Transverse colon (tissue), 4 donors: Measurements from ENCODE around the gene PHF12. TPM values are rescaled to one million over a fixed set of nuclear protein-coding genes. Genes with fewer than 3 reads are reported as not detected.
"Not testable (repeated sequence)": the region's sequence is repeated elsewhere in the genome, so short reads cannot be mapped to it uniquely, and the experiment has no call there.

Experiments used
- DNase-seq: peaks from one replicate; pipeline ENCODE4 v3.0.0-alpha.2; 2019
- H3K27ac ChIP-seq, 4 donors: fragments of 200-600 bp; sonication (generic); 2 replicates each; pipeline ENCODE4 v1.5.1; 2016 to 2018; ENCODE audit warnings: inconsistent platforms in 4 of 4
- H3K27me3 ChIP-seq: fragments of 200-600 bp; sonication (generic); 2 replicates; pipeline ENCODE4 v1.5.1; 2017; ENCODE audit warnings: inconsistent platforms
- H3K36me3 ChIP-seq, 4 donors: fragments of 200-600 bp; sonication (generic); 2 replicates each; pipeline ENCODE4 v1.5.1; 2017 to 2019; ENCODE audit warnings: inconsistent platforms in 4 of 4
- H3K4me1 ChIP-seq, 4 donors: fragments of 200-600 bp; sonication (generic); 2 replicates each; pipeline ENCODE4 v1.5.1; 2017 to 2020; ENCODE audit warnings: inconsistent platforms in 4 of 4
- H3K4me3 ChIP-seq, 4 donors: fragments of 200-600 bp; sonication (generic); 1 replicate in 1 of 4; 2 replicates in 3 of 4; pipeline versions ENCODE4 v1.5.1 to v1.6.1; 2017 to 2019; ENCODE audit warnings: inconsistent platforms in 4 of 4
- H3K9me3 ChIP-seq, 2 donors: fragments of 200-600 bp; sonication (generic); 2 replicates each; pipeline ENCODE4 v1.5.1; 2017 to 2019; ENCODE audit warnings: inconsistent platforms in 2 of 2
- EP300 ChIP-seq: sonication (generic); formaldehyde crosslinking; IDR thresholded peaks from one replicate; pipeline ENCODE4 v1.6.1; 2017; ENCODE audit warnings: antibody characterized with exemption, low read depth
- POLR2A ChIP-seq: fragments of 450-650 bp; IDR thresholded peaks from one replicate; pipeline ENCODE4 v1.6.1; 2016; ENCODE audit warnings: antibody characterized with exemption, mild to moderate bottlenecking, moderate library complexity
- POLR2AphosphoS5 ChIP-seq, 3 donors: sonication (generic); formaldehyde crosslinking; IDR thresholded peaks; one replicate each; pipeline ENCODE4 v1.6.1; 2016; ENCODE audit warnings: antibody characterized with exemption in 3 of 3
- WGBS, 2 donors: methylation state at CpG; one replicate each; pipeline ENCODE4 v1.1.5; 2018; ENCODE audit warnings: low coverage in 1 of 2; 5-methylcytosine and 5-hydroxymethylcytosine counted together
- in situ Hi-C, 4 donors: fragments of 200-750 bp; cut with MboI; loops; one replicate each; pipeline versions ENCODE4 v1.15.0 to v1.15.1; 2017; ENCODE audit warnings: low sequenced_read_pairs in 3 of 4, low pct_ligation_motif_present in 1 of 4, low pct_unique_long_range_greater_than_20kb in 1 of 4
- intact Hi-C: fragments of 100-400 bp; cut with DNase I; formaldehyde crosslinking; loops from one replicate; pipeline ENCODE4 v1.15.1; 2023; ENCODE audit warnings: low total_unique reads
- total RNA-seq, 4 donors: library from RNA; depleted of rRNA; stranded (reverse); fragments of >200 nt; gene quantifications; one replicate each; pipeline ENCODE4 v1.1.0, GENCODE V29; 2016
- TF ChIP-seq, protein P1 (sequence below), 5 experiments: fragments of 200-600 bp in 3 of 5; fragments of 450-650 bp in 2 of 5; sonication (generic) in 3 of 5; IDR thresholded peaks; 1 replicate in 2 of 5; 2 replicates in 3 of 5; pipeline ENCODE4 v1.5.1; 2016 to 2017; ENCODE audit warnings: antibody characterized with exemption in 5 of 5, inconsistent platforms in 3 of 5, mild to moderate bottlenecking in 2 of 5, moderate library complexity in 1 of 5

Gene PHF12
- total RNA-seq, 4 donors from 2014 or later, result 43.5 to 134 (median 60.5) TPM

DNA sequence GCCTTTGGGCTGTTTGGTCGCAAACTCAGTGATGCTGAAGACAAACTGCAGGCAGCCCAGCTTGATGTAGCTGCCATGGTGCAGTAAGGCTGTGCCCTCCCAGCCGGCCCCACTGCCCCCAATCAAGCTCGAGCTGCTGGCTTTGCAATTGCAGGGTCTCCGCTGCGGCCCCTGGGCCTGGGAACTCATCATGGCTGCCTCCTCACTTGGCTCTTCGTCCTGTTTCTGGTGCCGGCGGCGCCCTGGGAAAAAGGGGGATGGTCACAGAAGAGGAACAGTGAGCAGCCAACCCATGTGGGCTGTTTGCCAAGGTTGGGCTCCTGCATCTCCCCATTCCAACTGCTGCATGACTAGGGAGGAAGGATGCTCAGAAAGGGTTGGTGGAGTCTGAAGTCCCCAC lies 45.0 kb downstream of the PHF12 start:
- Histone ChIP-seq H3K9me3 (no peaks in the 10 kb centered on the region), H3K4me3 (no peak overlapping the region), H3K4me1 (peaks cover 18 to 41% (median 33%) of the 10 kb centered on the region in 4 donors), H3K36me3 (peaks cover 0 to 39% (median 15%) of the 10 kb centered on the region in 4 donors), H3K27me3 (no peaks in the 10 kb centered on the region), H3K27ac (no peak overlapping the region)
- TF ChIP-seq POLR2AphosphoS5 (IDR thresholded peaks at IDR 0.05) (no peak), EP300 (no peak), POLR2A (no peak)
- TF ChIP-seq, protein P1, sequence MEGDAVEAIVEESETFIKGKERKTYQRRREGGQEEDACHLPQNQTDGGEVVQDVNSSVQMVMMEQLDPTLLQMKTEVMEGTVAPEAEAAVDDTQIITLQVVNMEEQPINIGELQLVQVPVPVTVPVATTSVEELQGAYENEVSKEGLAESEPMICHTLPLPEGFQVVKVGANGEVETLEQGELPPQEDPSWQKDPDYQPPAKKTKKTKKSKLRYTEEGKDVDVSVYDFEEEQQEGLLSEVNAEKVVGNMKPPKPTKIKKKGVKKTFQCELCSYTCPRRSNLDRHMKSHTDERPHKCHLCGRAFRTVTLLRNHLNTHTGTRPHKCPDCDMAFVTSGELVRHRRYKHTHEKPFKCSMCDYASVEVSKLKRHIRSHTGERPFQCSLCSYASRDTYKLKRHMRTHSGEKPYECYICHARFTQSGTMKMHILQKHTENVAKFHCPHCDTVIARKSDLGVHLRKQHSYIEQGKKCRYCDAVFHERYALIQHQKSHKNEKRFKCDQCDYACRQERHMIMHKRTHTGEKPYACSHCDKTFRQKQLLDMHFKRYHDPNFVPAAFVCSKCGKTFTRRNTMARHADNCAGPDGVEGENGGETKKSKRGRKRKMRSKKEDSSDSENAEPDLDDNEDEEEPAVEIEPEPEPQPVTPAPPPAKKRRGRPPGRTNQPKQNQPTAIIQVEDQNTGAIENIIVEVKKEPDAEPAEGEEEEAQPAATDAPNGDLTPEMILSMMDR (IDR thresholded peaks at IDR 0.05), result no peak
- intact Hi-C loops, result no loop called here
- in situ Hi-C loops, result loop anchor here in 2 of 4 donors (25.0 kb wide), 1 partner anchor 144 kb away; no protein-coding TSS in a partner anchor
- 86% methylated on average over 8 of the region's 9 CpGs; no CpG with 5 or more reads in 1 of the 2 donors for WGBS, 2 donors
- no peak for DNase-seq

DNA sequence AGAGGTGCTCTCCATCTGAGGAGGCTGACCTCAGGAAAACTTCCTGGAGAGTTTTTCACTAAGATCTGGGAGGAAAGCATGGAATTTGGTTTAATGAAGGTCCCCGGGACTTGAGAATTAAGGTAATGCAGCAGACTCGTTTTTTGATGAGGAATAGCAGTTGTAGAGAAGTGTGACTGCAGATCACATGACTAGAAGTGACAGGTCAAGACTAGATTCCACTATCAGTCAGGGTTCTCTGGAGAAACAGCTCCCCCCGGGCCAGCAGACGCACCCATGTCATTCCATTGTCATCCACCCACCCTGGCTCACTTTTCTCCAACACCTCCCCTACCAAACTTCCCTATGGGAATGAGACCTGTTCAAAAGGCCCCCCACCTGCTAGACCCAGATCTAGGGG lies 46.5 kb downstream of the PHF12 start:
- Histone ChIP-seq H3K4me1 (peaks cover 18 to 42% (median 33%) of the 10 kb centered on the region in 4 donors), H3K36me3 (peaks cover 0 to 26% (median 7%) of the 10 kb centered on the region in 4 donors), H3K27ac (peak overlapping the region in 1 of 4 donors; percentile 10), H3K4me3 (no peak overlapping the region), H3K27me3 (no peaks in the 10 kb centered on the region), H3K9me3 (no peaks in the 10 kb centered on the region)
- no peak for DNase-seq
- WGBS, 2 donors, result 58 to 67% methylated on average over 2 to 4 of the region's 4 CpGs
- TF ChIP-seq POLR2AphosphoS5 (IDR thresholded peaks at IDR 0.05) (no peak), POLR2A (no peak), EP300 (no peak)
- TF ChIP-seq, protein P1 (IDR thresholded peaks at IDR 0.05), result no peak
- intact Hi-C loops, result loop anchor here (5.0 kb wide), 1 partner anchor 48 kb away; the partner anchor contains the start of gene PHF12
- in situ Hi-C loops, result loop anchor here in 2 of 4 donors (25.0 kb wide), 1 partner anchor 142 kb away; no protein-coding TSS in a partner anchor

DNA sequence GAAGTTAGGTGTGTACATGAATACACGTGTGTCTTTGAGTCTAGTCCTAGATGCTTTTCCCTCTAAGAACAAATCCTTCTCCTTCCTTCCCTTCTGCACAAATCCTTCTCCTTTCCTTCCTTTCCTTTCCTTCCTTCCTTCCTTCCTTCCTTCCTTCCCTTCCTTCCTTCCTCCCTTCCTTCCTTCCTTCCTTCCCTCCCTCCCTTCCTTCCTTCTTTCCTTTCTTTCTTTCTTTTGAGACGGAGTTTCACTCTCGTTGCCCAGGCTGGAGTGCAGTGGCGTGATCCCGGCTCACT lies 47.8 kb downstream of the PHF12 start:
- not testable (repeated sequence) for DNase-seq, H3K9me3 ChIP-seq, H3K27me3 ChIP-seq, H3K4me3 ChIP-seq
- intact Hi-C loops, result loop anchor here (5.0 kb wide), 1 partner anchor 49 kb away; the partner anchor contains the start of gene PHF12
- 50 to 64% methylated on average over 3 to 5 of the region's 5 CpGs for WGBS, 2 donors
- in situ Hi-C loops, result loop anchor here in 2 of 4 donors (25.0 kb wide), 1 partner anchor 141 kb away; no protein-coding TSS in a partner anchor
- Histone ChIP-seq H3K4me1 (peaks cover 10 to 34% (median 28%) of the 10 kb centered on the region in 4 donors), H3K27ac (peak overlapping the region; percentile 89 to 95 (median 92)), H3K36me3 (peaks cover 0 to 12% (median 4%) of the 10 kb centered on the region in 4 donors)

DNA sequence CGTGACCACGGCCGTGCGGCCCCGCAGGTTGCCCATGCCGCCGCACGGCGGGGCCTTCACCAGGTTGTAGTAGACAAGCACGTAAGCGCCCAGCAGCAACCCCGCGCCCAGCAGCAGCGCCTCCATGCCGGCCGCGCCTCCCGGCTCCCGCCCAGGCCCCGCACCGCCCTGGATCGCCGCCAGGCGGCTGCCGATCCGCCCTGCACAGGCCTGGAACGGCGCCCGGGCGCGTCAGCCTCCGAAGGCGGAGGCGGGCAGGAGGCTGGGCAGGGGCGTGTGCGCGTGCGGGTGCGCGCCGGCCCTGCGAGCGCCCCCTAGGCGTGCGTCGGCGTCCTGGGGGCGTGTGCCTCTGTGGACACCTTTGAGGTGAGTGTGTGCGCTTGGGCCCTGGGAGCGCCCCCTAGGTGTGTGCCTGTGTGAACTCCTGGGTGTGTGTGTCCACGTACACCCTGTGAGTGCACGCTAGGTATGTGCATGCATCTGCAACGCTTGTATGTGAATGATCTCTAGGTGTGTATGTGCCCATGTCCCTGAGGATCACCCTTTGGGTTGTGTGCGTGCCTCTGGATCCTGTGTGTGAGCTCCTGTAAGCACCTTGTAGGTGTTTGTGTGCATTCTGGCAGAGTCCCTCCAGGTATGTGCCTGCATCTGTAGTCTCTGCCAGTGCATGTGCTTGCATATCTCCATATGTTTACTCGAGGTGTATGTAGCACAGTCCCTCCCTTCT lies 48.3 kb downstream of the PHF12 start, which contains the start of gene DHRS13:
TSS of gene DHRS13 (minus strand) at position 261 of the 727 bp plus-strand sequence. CDS start at position 126, 135 bp downstream.
- Histone ChIP-seq H3K4me1 (peaks cover 11 to 34% (median 27%) of the 10 kb centered on the region in 4 donors), H3K27ac (peak within 1 kb of the TSS; percentile 89 to 95 (median 92)), H3K27me3 (no peaks in the 10 kb centered on the region), H3K4me3 (peak within 1 kb of the TSS; percentile 46 to 73 (median 71)), H3K9me3 (no peaks in the 10 kb centered on the region), H3K36me3 (peaks cover 0 to 8% (median 2%) of the 10 kb centered on the region in 4 donors)
- WGBS, 2 donors, result 0 to 11% methylated on average over 1 to 29 of the region's 55 CpGs
- intact Hi-C loops (loop anchor here (5.0 kb wide), 1 partner anchor 49 kb away; the partner anchor contains the start of gene PHF12), in situ Hi-C loops (loop anchor here in 2 of 4 donors (25.0 kb wide), 1 partner anchor 141 kb away; no protein-coding TSS in a partner anchor)
- TF ChIP-seq POLR2AphosphoS5 (IDR thresholded peaks at IDR 0.05), result peak in 2 of 3 donors; percentile 62 to 64
- TF ChIP-seq, protein P1 (IDR thresholded peaks at IDR 0.05), result peak; percentile 71 to 89 (median 78)
- no peak for TF ChIP-seq POLR2A
- TF ChIP-seq EP300, result no peak
- peak; percentile 95 for DNase-seq
